Measurements from ENCODE around the gene CDK4. TPM values are rescaled to one million over a fixed set of nuclear protein-coding genes. Genes with fewer than 3 reads are reported as not detected.

CDK4 gene
- total and polyA plus RNA-seq, 2 of the 13 experiments (the other 11 are each of a cell fraction or from before 2014, with no cell fraction given) = 191 to 209 TPM

DNA sequence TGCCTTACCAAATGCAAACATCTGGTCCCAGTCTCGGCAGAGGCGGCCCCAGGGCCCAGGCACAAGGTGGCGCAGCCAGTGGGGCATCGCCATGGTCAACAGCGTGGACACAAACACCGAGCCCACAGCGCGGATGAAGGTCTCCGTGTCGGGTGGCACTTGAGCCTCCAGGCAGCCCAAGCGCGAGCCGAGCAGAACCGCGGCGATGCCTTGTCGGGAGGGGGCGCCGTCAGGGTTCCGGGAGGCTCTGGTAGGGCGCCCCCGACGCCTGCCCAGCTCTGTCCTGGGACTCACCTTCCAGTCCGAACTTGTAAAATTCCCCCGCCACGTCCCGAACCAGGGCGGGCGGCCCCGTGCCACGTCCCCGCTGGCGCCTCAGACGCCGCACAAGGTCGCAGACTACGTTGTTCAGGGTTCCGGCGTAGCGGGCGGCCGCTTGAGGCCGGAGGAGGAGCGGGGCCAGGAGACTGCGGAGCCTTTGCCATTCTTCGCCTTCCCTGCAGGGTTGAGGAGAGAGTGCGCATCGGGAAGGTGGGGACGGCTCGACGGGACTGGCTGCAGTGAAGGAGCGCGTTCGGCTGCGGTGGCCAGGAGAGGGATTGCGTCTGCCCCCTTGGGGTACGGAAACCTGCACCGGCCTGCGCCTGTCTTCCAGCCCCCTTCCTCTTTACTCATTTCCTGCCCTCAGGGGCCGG, 13.0 kb upstream of the CDK4 start (continued):
- TF ChIP-seq BHLHE40 (IDR thresholded peaks at IDR 0.05; ENCODE audit: low read length) (no peak), MEF2D (CRISPR knock-in tag; IDR thresholded peaks at IDR 0.05) (0 out of 2 replicates have a peak, but pooled peaks have one; percentile 28), ZNF749 (CRISPR knock-in tag; IDR thresholded peaks at IDR 0.05; ENCODE audit: borderline replicate concordance) (no peak), RAD21 (CRISPR knock-in tag; IDR thresholded peaks at IDR 0.05) (peak; percentile 24; the same call in 1 of the 2 replicates), ZNF441 (CRISPR knock-in tag; IDR thresholded peaks at IDR 0.05; ENCODE audit: borderline replicate concordance) (peak; percentile 96), ZNF546 (CRISPR knock-in tag; conservative IDR thresholded peaks at IDR 0.05) (peak; percentile 66), MEIS2 (CRISPR knock-in tag; IDR thresholded peaks at IDR 0.05) (0 out of 2 replicates have a peak, but pooled peaks have one; percentile 45), ZNF253 (CRISPR knock-in tag; IDR thresholded peaks at IDR 0.05; ENCODE audit: borderline replicate concordance) (no peak), ZBTB4 (CRISPR knock-in tag; IDR thresholded peaks at IDR 0.05; ENCODE audit: borderline replicate concordance) (no peak; the same call in 1 of the 2 replicates)
- TF ChIP-seq, protein P1, sequence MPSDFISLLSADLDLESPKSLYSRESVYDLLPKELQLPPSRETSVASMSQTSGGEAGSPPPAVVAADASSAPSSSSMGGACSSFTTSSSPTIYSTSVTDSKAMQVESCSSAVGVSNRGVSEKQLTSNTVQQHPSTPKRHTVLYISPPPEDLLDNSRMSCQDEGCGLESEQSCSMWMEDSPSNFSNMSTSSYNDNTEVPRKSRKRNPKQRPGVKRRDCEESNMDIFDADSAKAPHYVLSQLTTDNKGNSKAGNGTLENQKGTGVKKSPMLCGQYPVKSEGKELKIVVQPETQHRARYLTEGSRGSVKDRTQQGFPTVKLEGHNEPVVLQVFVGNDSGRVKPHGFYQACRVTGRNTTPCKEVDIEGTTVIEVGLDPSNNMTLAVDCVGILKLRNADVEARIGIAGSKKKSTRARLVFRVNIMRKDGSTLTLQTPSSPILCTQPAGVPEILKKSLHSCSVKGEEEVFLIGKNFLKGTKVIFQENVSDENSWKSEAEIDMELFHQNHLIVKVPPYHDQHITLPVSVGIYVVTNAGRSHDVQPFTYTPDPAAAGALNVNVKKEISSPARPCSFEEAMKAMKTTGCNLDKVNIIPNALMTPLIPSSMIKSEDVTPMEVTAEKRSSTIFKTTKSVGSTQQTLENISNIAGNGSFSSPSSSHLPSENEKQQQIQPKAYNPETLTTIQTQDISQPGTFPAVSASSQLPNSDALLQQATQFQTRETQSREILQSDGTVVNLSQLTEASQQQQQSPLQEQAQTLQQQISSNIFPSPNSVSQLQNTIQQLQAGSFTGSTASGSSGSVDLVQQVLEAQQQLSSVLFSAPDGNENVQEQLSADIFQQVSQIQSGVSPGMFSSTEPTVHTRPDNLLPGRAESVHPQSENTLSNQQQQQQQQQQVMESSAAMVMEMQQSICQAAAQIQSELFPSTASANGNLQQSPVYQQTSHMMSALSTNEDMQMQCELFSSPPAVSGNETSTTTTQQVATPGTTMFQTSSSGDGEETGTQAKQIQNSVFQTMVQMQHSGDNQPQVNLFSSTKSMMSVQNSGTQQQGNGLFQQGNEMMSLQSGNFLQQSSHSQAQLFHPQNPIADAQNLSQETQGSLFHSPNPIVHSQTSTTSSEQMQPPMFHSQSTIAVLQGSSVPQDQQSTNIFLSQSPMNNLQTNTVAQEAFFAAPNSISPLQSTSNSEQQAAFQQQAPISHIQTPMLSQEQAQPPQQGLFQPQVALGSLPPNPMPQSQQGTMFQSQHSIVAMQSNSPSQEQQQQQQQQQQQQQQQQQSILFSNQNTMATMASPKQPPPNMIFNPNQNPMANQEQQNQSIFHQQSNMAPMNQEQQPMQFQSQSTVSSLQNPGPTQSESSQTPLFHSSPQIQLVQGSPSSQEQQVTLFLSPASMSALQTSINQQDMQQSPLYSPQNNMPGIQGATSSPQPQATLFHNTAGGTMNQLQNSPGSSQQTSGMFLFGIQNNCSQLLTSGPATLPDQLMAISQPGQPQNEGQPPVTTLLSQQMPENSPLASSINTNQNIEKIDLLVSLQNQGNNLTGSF (CRISPR knock-in tag; IDR thresholded peaks at IDR 0.05) = no peak
- TF ChIP-seq, protein P2, sequence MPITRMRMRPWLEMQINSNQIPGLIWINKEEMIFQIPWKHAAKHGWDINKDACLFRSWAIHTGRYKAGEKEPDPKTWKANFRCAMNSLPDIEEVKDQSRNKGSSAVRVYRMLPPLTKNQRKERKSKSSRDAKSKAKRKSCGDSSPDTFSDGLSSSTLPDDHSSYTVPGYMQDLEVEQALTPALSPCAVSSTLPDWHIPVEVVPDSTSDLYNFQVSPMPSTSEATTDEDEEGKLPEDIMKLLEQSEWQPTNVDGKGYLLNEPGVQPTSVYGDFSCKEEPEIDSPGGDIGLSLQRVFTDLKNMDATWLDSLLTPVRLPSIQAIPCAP (CRISPR knock-in tag; IDR thresholded peaks at IDR 0.05; ENCODE audit: low read depth) = no peak
- TF ChIP-seq, protein P3, sequence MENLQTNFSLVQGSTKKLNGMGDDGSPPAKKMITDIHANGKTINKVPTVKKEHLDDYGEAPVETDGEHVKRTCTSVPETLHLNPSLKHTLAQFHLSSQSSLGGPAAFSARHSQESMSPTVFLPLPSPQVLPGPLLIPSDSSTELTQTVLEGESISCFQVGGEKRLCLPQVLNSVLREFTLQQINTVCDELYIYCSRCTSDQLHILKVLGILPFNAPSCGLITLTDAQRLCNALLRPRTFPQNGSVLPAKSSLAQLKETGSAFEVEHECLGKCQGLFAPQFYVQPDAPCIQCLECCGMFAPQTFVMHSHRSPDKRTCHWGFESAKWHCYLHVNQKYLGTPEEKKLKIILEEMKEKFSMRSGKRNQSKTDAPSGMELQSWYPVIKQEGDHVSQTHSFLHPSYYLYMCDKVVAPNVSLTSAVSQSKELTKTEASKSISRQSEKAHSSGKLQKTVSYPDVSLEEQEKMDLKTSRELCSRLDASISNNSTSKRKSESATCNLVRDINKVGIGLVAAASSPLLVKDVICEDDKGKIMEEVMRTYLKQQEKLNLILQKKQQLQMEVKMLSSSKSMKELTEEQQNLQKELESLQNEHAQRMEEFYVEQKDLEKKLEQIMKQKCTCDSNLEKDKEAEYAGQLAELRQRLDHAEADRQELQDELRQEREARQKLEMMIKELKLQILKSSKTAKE (CRISPR knock-in tag; IDR thresholded peaks at IDR 0.05; ENCODE audit: borderline replicate concordance) = 0 out of 2 replicates have a peak, but pooled peaks have one; percentile 10
- TF ChIP-seq, protein P4, sequence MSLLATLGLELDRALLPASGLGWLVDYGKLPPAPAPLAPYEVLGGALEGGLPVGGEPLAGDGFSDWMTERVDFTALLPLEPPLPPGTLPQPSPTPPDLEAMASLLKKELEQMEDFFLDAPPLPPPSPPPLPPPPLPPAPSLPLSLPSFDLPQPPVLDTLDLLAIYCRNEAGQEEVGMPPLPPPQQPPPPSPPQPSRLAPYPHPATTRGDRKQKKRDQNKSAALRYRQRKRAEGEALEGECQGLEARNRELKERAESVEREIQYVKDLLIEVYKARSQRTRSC (CRISPR knock-in tag; IDR thresholded peaks at IDR 0.05; ENCODE audit: low read depth) = no peak
